Left colon (tissue), 2 donors: ENCODE measurements around the gene PRLR. TPM values are rescaled to one million over a fixed set of nuclear protein-coding genes. Genes with fewer than 3 reads are reported as not detected.
A peak's percentile ranks its signal among the peaks of the same experiment; 100 is the strongest.

ENCODE experiments used
- ATAC-seq: fragments of 200-7000 bp; cut with Tn5 transposase; one replicate; pipeline ENCODE4 v1.9.1; 2020; ENCODE audit warnings: mild to moderate bottlenecking, moderate library complexity
- DNase-seq, 2 donors: peaks; one replicate each; pipeline ENCODE4 v3.0.0-alpha.2; 2020
- intact Hi-C, 2 donors: fragments of 100-400 bp; cut with DNase I in 1 of 2; cut with micrococcal nuclease in 1 of 2; formaldehyde crosslinking; loops; one replicate each; pipeline versions ENCODE4 v1.11.2 to v1.14.0; 2022; cut with DNase I, micrococcal nuclease
- total RNA-seq, 2 donors: library from RNA; stranded (reverse); fragmentation: NEBNext Ultra II Directional; extraction: Animal tissue kit (Norgen Biotek cat#: 25700); gene quantifications; one replicate each; pipeline ENCODE4 v1.2.1, GENCODE V29; 2021
- donor health status: DM: no; HTN: no; CAD: no.
- donor health status: DM: yes; HTN: yes; CAD: no.

PRLR gene
- total RNA-seq, 2 donors from 2014 or later = 28.6 to 41.9 TPM

- DNase-seq = no peak
- intact Hi-C loops = no loop called here
- ATAC-seq = peak; percentile 29
These were observed 58.3 kb downstream of the PRLR start for GRCh38 chr5:35171991-35172390.

- intact Hi-C loops = no loop called here
- ATAC-seq (no peak), DNase-seq (no peak)
These were observed 59.2 kb downstream of the PRLR start for GRCh38 chr5:35171078-35171477.

GRCh38 chr5:35166043-35166442 is 64.2 kb downstream of the PRLR start:
- no peak for ATAC-seq
- intact Hi-C loops = no loop called here
- no peak for DNase-seq

GRCh38 chr5:35164860-35165542 is 65.3 kb downstream of the PRLR start:
- intact Hi-C loops = no loop called here

GRCh38 chr5:35163710-35164033 is 66.6 kb downstream of the PRLR start:
- intact Hi-C loops = no loop called here
- no peak for ATAC-seq
- no peak for DNase-seq

More at GRCh38 chr5:35164860-35165542, 65.3 kb downstream of the PRLR start:
- ATAC-seq (peak; percentile 71), DNase-seq (no peak)

GRCh38 chr5:35162848-35163709 is 67.2 kb downstream of the PRLR start:
- DNase-seq (no peak), ATAC-seq (no peak)
- intact Hi-C loops = no loop called here

GRCh38 chr5:35161652-35162273 is 68.5 kb downstream of the PRLR start:
- intact Hi-C loops = no loop called here
- ATAC-seq (no peak), DNase-seq (no peak)

GRCh38 chr5:35160486-35161116 is 69.7 kb downstream of the PRLR start:
- intact Hi-C loops = no loop called here
- no peak for ATAC-seq
- no peak for DNase-seq

- DNase-seq (no peak), ATAC-seq (no peak)
- intact Hi-C loops = no loop called here
These were observed 70.9 kb downstream of the PRLR start for GRCh38 chr5:35159370-35159742.

GRCh38 chr5:35158622-35159369 is 71.5 kb downstream of the PRLR start:
- intact Hi-C loops = no loop called here
- ATAC-seq (peak; percentile 78), DNase-seq (no peak)

- ATAC-seq = no peak
- intact Hi-C loops = no loop called here
- DNase-seq = no peak
These were observed 72.1 kb downstream of the PRLR start for GRCh38 chr5:35158204-35158603.

- DNase-seq (no peak), ATAC-seq (peak; percentile 70)
- intact Hi-C loops = no loop called here
These were observed 76.8 kb downstream of the PRLR start for GRCh38 chr5:35153375-35153932.

- DNase-seq = no peak
- peak; percentile 52 for ATAC-seq
- intact Hi-C loops = no loop called here
These were observed 77.6 kb downstream of the PRLR start for GRCh38 chr5:35152733-35153132.

- no peak for DNase-seq
- no peak for ATAC-seq
- intact Hi-C loops = no loop called here
These were observed 79.0 kb downstream of the PRLR start for GRCh38 chr5:35151146-35151920.

GRCh38 chr5:35149041-35149440 is 81.2 kb downstream of the PRLR start:
- DNase-seq (no peak), ATAC-seq (no peak)
- intact Hi-C loops = no loop called here

- intact Hi-C loops = no loop called here
- DNase-seq (no peak), ATAC-seq (no peak)
These were observed 83.9 kb downstream of the PRLR start for GRCh38 chr5:35146406-35146805.

- ATAC-seq = no peak
- no peak for DNase-seq
- intact Hi-C loops = no loop called here
These were observed 84.5 kb downstream of the PRLR start for GRCh38 chr5:35145691-35146317.

GRCh38 chr5:35145012-35145411 is 85.3 kb downstream of the PRLR start:
- no peak for ATAC-seq
- no peak for DNase-seq
- intact Hi-C loops = no loop called here
